Measurements from ENCODE around the gene STX10. TPM values are rescaled to one million over a fixed set of nuclear protein-coding genes. Genes with fewer than 3 reads are reported as not detected.

The STX10 gene
- total and polyA plus RNA-seq, 9 of the 15 experiments (the other 6 are each of a cell fraction or from before 2014, with no cell fraction given) = 0.51 to 66.3 (median 31.0) TPM

GRCh38 chr19:13150187-13150930 lies at the start of gene STX10, which contains the start of gene IER2 (continued):
- TF ChIP-seq POLR3A (IDR thresholded peaks at IDR 0.05; ENCODE audit: borderline replicate concordance, extremely low read depth, insufficient read depth, insufficient read length) (no peak), ZFP1 (CRISPR knock-in tag; IDR thresholded peaks at IDR 0.05) (no peak), TAF9B (IDR thresholded peaks at IDR 0.05; ENCODE audit: partially characterized antibody) (no peak), SREBF1 (IDR thresholded peaks at IDR 0.05; ENCODE audit: borderline replicate concordance, low read depth, low read length) (0 out of 2 replicates have a peak, but pooled peaks have one; percentile 17), ZNF79 (CRISPR knock-in tag; IDR thresholded peaks at IDR 0.05; ENCODE audit: low read depth) (no peak), E4F1 (CRISPR knock-in tag; IDR thresholded peaks at IDR 0.05; ENCODE audit: borderline replicate concordance) (no peak), NCOA2 (IDR thresholded peaks at IDR 0.05; ENCODE audit: partially characterized antibody in 2 of 2) (no peak), FOXM1 (IDR thresholded peaks at IDR 0.05; ENCODE audit: low read depth) (peak; percentile 40; the same call in 1 of the 2 replicates), FOXM1 (CRISPR knock-in tag; IDR thresholded peaks at IDR 0.05; ENCODE audit: low read depth) (no peak), ZBTB26 (CRISPR knock-in tag; IDR thresholded peaks at IDR 0.05) (no peak), LCOR (CRISPR knock-in tag; IDR thresholded peaks at IDR 0.05) (peak; percentile 71; the same call in 1 of the 2 replicates), MITF (IDR thresholded peaks at IDR 0.05) (no peak), KDM1A (IDR thresholded peaks at IDR 0.05) (no peak), KDM4B (IDR thresholded peaks at IDR 0.05; ENCODE audit: borderline replicate concordance in 2 of 2, low read depth in 1 of 2) (peak in 1 of 2 experiments; percentile 94; a peak in 2 of 4 replicates), SMARCA5 (IDR thresholded peaks at IDR 0.05) (0 out of 2 replicates have a peak, but pooled peaks have one; percentile 19), ELK1 (CRISPR knock-in tag; IDR thresholded peaks at IDR 0.05) (no peak), ZBED1 (IDR thresholded peaks at IDR 0.05) (no peak; the same call in 1 of the 2 replicates), ZSCAN32 (CRISPR knock-in tag; IDR thresholded peaks at IDR 0.05) (no peak), POLR3G (IDR thresholded peaks at IDR 0.05; ENCODE audit: extremely low read depth, insufficient read length, insufficient replicate concordance) (no peak), TOE1 (IDR thresholded peaks at IDR 0.05; ENCODE audit: borderline replicate concordance) (peak; percentile 67; the same call in 1 of the 2 replicates), TOE1 (CRISPR knock-in tag; IDR thresholded peaks at IDR 0.05; ENCODE audit: borderline replicate concordance, low read depth) (no peak), ASH1L (IDR thresholded peaks at IDR 0.05; ENCODE audit: borderline replicate concordance, low read depth, partially characterized antibody) (no peak), SMARCB1 (IDR thresholded peaks at IDR 0.05; ENCODE audit: insufficient read length, low read depth) (no peak)

All from K562 (cell line).